Measurements from ENCODE around the gene SLC20A1.
A peak's percentile ranks its signal among the peaks of the same experiment; 100 is the strongest.

Gene SLC20A1

DNA sequence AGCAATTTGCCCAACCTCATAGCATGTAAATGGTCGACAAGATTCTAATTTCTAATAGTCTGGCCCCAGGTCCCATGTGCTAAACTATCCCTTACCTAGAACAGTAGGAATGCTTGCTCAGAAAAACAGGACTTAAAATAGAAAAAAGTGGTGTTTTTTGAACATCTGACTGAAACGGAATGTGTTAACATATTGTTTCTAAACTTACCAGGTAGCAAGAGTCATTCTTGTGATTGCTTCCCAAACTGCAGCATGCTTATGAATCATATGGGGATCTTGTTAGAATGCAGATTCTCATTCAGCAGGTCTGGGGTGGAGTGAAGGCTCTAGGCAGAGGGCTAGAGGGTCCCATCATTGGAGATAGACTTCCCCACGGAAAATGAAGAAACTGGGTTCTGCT, 5.8 kb upstream of the SLC20A1 start:
- Histone ChIP-seq H3K4me3 (ENCODE audit: extremely low read depth, insufficient read depth, low read length, poor library complexity, severe bottlenecking) (no peak overlapping the region), H3K9me3 (ENCODE audit: control insufficient read depth, low read length) (no peaks in the 10 kb centered on the region), H3K27ac (ENCODE audit: low read depth, low read length, severe bottlenecking) (no peak overlapping the region), H3K36me3 (ENCODE audit: control insufficient read depth, insufficient read depth, low read length) (no peaks in the 10 kb centered on the region), H3K4me1 (ENCODE audit: control insufficient read depth, insufficient read depth, low read length, poor library complexity, severe bottlenecking) (peaks cover 55% of the 10 kb centered on the region)
- 89 to 95% methylated on average over 2 to 3 of the region's 3 CpGs for WGBS, 2 experiments (ENCODE audit: insufficient coverage in 2 of 2)

DNA sequence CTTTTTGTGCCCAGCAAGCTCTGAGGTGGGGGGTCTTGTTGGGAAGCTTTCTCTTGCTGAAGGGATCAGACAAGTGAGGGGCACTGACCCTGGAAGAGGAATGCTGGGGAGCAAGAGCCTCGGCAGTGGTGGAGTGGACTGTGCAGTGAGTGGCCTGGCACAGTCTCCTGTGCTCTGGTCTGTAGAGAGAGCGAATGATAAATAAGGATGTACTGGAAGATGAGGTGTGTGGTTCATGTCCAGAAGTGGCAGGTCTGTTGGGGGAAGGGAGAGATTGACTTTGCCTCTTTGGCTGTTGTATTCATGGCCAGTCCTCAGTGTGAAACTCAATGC, 5.3 kb upstream of the SLC20A1 start:
- Histone ChIP-seq H3K36me3 (ENCODE audit: control insufficient read depth, insufficient read depth, low read length) (no peaks in the 10 kb centered on the region), H3K4me3 (ENCODE audit: extremely low read depth, insufficient read depth, low read length, poor library complexity, severe bottlenecking) (no peak overlapping the region), H3K4me1 (ENCODE audit: control insufficient read depth, insufficient read depth, low read length, poor library complexity, severe bottlenecking) (peaks cover 57% of the 10 kb centered on the region), H3K9me3 (ENCODE audit: control insufficient read depth, low read length) (no peaks in the 10 kb centered on the region), H3K27ac (ENCODE audit: low read depth, low read length, severe bottlenecking) (peak overlapping the region; percentile 82)
- 95 to 100% methylated on average over 1 to 2 of the region's 2 CpGs for WGBS, 2 experiments (ENCODE audit: insufficient coverage in 2 of 2)

DNA sequence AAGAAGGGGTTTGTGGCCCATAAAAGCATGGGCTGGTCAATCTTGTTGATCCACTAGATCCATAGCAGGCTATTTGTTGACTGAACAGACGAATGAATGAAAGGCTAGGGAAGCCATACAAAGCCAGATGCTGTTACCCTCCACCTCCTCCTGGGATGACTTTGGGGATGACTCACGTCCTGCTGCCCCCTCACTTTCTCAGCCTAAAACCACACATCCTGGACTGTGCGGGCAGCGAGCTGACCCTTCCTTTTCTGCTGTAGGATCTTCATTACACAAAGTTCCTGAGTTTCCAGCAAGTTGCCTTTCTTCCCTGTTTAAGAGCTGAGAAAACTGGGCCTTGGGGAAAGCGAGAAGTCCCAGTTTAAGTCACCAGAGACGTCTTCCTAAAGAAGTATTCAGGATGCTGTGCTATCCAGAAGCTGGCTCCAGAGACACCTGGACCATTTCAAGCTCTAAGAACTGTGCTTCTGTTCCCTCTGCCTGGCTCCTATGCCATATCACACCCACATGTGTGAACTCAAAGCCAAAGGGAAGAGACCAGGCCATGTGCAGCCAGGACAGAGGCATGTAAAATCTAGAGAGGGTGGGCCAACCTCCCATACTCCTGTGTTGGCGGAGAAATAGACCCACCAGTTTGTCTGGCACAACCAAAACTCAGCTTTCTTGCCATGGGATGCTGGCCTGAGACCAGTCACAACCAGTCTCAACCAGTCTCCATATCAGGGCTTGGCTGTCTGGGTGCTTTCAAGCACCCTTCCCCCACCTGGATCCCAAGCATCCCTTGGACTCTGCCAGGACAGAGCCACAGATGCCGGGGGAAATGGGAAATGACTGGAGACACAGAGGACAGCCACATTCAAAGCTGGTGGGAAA, 4.7 kb upstream of the SLC20A1 start:
- Histone ChIP-seq H3K36me3 (ENCODE audit: control insufficient read depth, insufficient read depth, low read length) (no peaks in the 10 kb centered on the region), H3K9me3 (ENCODE audit: control insufficient read depth, low read length) (no peaks in the 10 kb centered on the region), H3K27ac (ENCODE audit: low read depth, low read length, severe bottlenecking) (peak overlapping the region; percentile 82), H3K4me1 (ENCODE audit: control insufficient read depth, insufficient read depth, low read length, poor library complexity, severe bottlenecking) (peaks cover 57% of the 10 kb centered on the region), H3K4me3 (ENCODE audit: extremely low read depth, insufficient read depth, low read length, poor library complexity, severe bottlenecking) (no peak overlapping the region)
- WGBS, 2 experiments (ENCODE audit: insufficient coverage in 2 of 2): 64 to 77% methylated on average over 7 of the region's 8 CpGs

DNA sequence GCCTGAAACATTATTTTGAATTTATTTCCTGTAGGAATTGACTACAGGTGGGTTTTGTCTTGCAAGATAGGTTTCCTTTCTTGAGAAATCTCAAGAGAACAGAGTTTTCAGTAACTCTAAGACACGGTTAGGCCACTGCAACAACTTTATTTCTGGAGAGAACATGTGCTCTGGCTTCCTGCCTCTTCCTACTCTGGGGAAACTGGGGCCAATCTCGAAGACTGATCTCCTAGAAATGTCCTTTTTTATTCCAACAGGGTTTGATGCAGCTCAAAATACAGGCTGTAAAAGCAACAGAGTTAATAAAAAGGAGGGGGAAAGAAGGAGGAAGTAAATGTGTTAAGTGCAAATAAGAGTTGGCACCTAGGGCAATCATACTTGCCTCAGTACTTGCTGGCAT, 4.0 kb upstream of the SLC20A1 start:
- Histone ChIP-seq H3K4me3 (ENCODE audit: extremely low read depth, insufficient read depth, low read length, poor library complexity, severe bottlenecking) (no peak overlapping the region), H3K27ac (ENCODE audit: low read depth, low read length, severe bottlenecking) (peak overlapping the region; percentile 82), H3K36me3 (ENCODE audit: control insufficient read depth, insufficient read depth, low read length) (peaks cover under 1% of the 10 kb centered on the region), H3K4me1 (ENCODE audit: control insufficient read depth, insufficient read depth, low read length, poor library complexity, severe bottlenecking) (peaks cover 57% of the 10 kb centered on the region), H3K9me3 (ENCODE audit: control insufficient read depth, low read length) (no peaks in the 10 kb centered on the region)
- 83 to 100% methylated on average over 1 to 2 of the region's 2 CpGs for WGBS, 2 experiments (ENCODE audit: insufficient coverage in 2 of 2)

DNA sequence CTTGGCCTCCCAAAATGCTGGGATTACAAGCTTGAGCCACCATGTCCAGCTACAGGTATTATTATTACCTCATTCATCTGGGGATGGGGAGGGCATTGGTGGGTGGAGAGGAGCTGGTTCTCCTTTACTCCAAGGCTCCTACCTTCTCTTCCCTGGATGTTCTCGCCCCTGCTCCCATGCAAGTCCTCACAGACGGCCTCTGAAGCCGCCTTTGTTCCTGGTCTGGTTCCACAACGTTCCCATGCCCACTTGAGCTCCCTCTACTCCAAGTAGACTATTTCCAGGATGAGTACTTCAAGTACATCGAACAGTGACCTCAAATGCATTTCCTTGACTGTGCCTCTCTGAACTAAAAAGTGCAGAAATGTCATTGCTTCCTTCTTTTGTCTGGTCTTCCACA, 3.2 kb upstream of the SLC20A1 start:
- 90 to 100% methylated on average over 3 to 4 of the region's 5 CpGs for WGBS, 2 experiments (ENCODE audit: insufficient coverage in 2 of 2)
- Histone ChIP-seq H3K4me3 (ENCODE audit: extremely low read depth, insufficient read depth, low read length, poor library complexity, severe bottlenecking) (no peak overlapping the region), H3K4me1 (ENCODE audit: control insufficient read depth, insufficient read depth, low read length, poor library complexity, severe bottlenecking) (peaks cover 57% of the 10 kb centered on the region), H3K27ac (ENCODE audit: low read depth, low read length, severe bottlenecking) (no peak overlapping the region), H3K9me3 (ENCODE audit: control insufficient read depth, low read length) (no peaks in the 10 kb centered on the region), H3K36me3 (ENCODE audit: control insufficient read depth, insufficient read depth, low read length) (peaks cover 10% of the 10 kb centered on the region)

DNA sequence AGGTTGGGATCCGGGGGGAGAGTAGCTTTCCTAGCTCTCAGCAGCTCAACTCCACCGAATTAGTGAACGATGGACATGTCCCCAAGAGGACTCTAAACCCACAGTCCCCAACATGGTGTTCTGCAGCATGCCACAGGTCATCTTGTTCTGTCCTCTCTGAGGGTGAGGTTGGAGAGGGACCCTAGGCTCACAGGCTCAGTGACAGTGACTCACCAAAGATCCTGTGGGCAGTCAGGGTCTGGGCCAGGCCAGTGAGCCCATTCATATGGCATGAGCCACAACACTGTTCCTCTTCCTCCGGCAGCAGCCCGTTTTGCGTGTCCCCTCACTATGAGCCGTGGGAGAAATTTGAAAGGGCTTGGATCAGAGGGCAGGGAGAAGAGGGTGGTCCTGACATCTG, 2.8 kb upstream of the SLC20A1 start:
- H3K36me3 ChIP-seq (ENCODE audit: control insufficient read depth, insufficient read depth, low read length): peaks cover 14% of the 10 kb centered on the region
- H3K9me3 ChIP-seq (ENCODE audit: control insufficient read depth, low read length): no peaks in the 10 kb centered on the region
- peaks cover 57% of the 10 kb centered on the region for H3K4me1 ChIP-seq (ENCODE audit: control insufficient read depth, insufficient read depth, low read length, poor library complexity, severe bottlenecking)
- H3K27ac ChIP-seq (ENCODE audit: low read depth, low read length, severe bottlenecking): no peak overlapping the region
- no peak overlapping the region for H3K4me3 ChIP-seq (ENCODE audit: extremely low read depth, insufficient read depth, low read length, poor library complexity, severe bottlenecking)
- WGBS, 2 experiments (ENCODE audit: insufficient coverage in 2 of 2): 95 to 100% methylated on average over 3 to 5 of the region's 7 CpGs

DNA sequence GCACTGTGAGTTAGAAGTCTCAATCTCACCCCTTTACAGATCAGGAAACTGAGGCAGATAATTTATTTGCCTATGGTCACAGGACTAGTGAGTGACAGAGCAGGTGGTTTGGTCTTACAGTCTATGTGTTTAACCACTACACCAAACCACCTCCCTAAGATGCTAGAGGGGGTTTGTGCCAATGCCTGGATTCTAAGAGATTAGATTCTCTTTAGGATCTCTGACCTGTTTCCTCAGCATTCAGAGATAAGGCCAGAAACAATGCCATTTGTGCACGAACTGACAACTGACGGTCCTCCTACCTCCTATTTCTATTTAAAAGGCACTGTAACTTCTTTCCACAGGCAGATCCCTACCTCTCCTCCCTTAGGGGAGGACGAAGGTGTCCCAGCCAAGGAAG, 2.3 kb upstream of the SLC20A1 start:
- Histone ChIP-seq H3K4me3 (ENCODE audit: extremely low read depth, insufficient read depth, low read length, poor library complexity, severe bottlenecking) (no peak overlapping the region), H3K4me1 (ENCODE audit: control insufficient read depth, insufficient read depth, low read length, poor library complexity, severe bottlenecking) (peaks cover 57% of the 10 kb centered on the region), H3K36me3 (ENCODE audit: control insufficient read depth, insufficient read depth, low read length) (peaks cover 19% of the 10 kb centered on the region), H3K9me3 (ENCODE audit: control insufficient read depth, low read length) (no peaks in the 10 kb centered on the region), H3K27ac (ENCODE audit: low read depth, low read length, severe bottlenecking) (peak overlapping the region; percentile 24)
- WGBS, 2 experiments (ENCODE audit: insufficient coverage in 2 of 2): 69 to 81% methylated on average over 2 to 3 of the region's 3 CpGs

DNA sequence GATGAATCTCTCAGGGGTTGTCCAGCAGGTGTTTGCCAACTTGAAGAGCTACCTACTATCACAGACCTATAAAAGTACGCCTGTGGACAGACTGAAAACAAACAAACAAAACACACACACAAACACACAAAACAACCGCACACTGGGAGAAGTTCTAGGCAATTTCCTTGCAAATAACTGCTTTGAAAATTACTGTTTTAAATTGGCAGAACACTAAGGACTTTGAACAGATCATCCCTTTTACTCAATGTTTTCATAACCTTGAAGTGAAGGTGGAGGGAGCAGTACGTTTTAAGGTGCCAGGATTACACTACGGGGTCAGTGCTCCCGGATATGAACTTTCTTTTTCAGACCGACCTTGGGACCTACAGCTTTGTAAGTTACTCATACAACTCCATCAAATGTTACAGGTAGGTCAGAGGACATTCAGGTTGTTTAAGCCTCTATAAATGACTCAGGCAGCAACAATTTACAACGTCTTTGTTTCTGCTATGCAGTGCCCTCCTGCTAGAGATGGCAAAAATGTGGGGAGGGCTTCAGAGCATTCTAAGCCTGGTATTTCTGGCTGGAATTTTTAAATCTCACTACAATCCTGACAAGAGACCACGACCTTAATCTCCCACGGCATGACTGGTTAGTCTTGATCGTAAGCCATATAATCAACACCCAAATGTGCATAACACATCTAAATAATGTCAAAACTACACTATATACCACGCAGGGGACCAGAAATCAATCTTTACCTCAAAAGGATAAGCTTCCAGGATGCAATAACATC, 1.4 kb upstream of the SLC20A1 start:
- Histone ChIP-seq H3K9me3 (ENCODE audit: control insufficient read depth, low read length) (no peaks in the 10 kb centered on the region), H3K4me3 (ENCODE audit: extremely low read depth, insufficient read depth, low read length, poor library complexity, severe bottlenecking) (peak overlapping the region; percentile 95), H3K27ac (ENCODE audit: low read depth, low read length, severe bottlenecking) (peak overlapping the region; percentile 77), H3K36me3 (ENCODE audit: control insufficient read depth, insufficient read depth, low read length) (peaks cover 27% of the 10 kb centered on the region), H3K4me1 (ENCODE audit: control insufficient read depth, insufficient read depth, low read length, poor library complexity, severe bottlenecking) (peaks cover 62% of the 10 kb centered on the region)
- 41 to 42% methylated on average over 6 to 8 of the region's 11 CpGs for WGBS, 2 experiments (ENCODE audit: insufficient coverage in 2 of 2)

DNA sequence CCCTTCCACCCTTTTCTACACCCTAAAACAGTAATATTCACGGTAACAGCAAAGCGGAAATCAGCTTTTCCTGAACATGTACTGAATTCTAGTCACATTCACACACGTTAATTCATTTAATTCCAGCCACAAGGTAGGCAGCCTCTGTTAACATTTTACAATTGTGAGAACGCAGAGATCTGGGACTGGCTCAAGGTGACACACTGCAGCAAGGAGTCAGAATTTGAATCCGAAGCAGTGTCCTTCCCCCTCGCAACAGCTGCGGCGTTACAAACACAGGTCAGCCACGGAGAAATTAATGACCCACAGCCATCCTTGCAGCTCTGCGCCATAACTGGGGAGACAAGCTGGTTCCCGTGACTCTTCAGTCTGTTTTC, 818 bp upstream of the SLC20A1 start:
- peak overlapping the region; percentile 95 for H3K4me3 ChIP-seq (ENCODE audit: extremely low read depth, insufficient read depth, low read length, poor library complexity, severe bottlenecking)
- H3K4me1 ChIP-seq (ENCODE audit: control insufficient read depth, insufficient read depth, low read length, poor library complexity, severe bottlenecking): peaks cover 56% of the 10 kb centered on the region
- H3K27ac ChIP-seq (ENCODE audit: low read depth, low read length, severe bottlenecking): peak overlapping the region; percentile 77
- H3K36me3 ChIP-seq (ENCODE audit: control insufficient read depth, insufficient read depth, low read length): peaks cover 33% of the 10 kb centered on the region
- no peaks in the 10 kb centered on the region for H3K9me3 ChIP-seq (ENCODE audit: control insufficient read depth, low read length)
- 7 to 20% methylated on average over 6 to 11 of the region's 11 CpGs for WGBS, 2 experiments (ENCODE audit: insufficient coverage in 2 of 2)

DNA sequence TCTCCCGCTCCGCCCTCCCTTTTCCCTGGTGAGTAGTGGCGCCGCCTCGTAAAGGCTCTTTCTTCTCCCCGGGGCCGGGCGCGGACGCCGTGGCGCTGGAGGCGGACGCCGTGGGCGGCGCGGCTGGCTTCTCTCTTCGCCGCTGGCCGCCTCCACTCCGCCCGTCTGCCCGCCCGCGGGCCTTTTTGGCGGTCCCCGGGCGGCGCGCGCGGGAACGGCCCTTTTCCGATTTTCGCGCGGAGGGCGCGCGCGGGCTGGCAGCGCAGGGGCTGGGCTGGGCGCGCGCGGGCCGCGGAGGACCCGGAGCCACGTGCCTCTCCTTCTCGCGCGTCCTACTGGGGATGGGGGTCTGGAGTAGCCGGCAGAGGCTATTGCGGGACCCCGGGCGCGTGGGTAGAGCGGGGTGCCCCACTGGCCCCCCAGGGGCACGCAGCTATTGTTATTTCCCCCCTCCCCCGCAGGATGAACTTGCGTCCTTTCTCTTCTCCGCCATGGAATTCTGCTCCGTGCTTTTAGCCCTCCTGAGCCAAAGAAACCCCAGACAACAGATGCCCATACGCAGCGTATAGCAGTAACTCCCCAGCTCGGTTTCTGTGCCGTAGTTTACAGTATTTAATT, 472 bp downstream of the SLC20A1 start:
- Histone ChIP-seq H3K4me3 (ENCODE audit: extremely low read depth, insufficient read depth, low read length, poor library complexity, severe bottlenecking) (peak overlapping the region; percentile 95), H3K9me3 (ENCODE audit: control insufficient read depth, low read length) (no peaks in the 10 kb centered on the region), H3K4me1 (ENCODE audit: control insufficient read depth, insufficient read depth, low read length, poor library complexity, severe bottlenecking) (peaks cover 43% of the 10 kb centered on the region), H3K27ac (ENCODE audit: low read depth, low read length, severe bottlenecking) (peak overlapping the region; percentile 86), H3K36me3 (ENCODE audit: control insufficient read depth, insufficient read depth, low read length) (peaks cover 46% of the 10 kb centered on the region)
- 0% methylated on average over 6 to 34 of the region's 69 CpGs for WGBS, 2 experiments (ENCODE audit: insufficient coverage in 2 of 2)

All from mesodermal cell (in vitro differentiated cells).